ENCODE data around the gene ANKRD23. TPM values are rescaled to one million over a fixed set of nuclear protein-coding genes. Genes with fewer than 3 reads are reported as not detected.
A peak's percentile ranks its signal among the peaks of the same experiment; 100 is the strongest.

Gene ANKRD23
- total RNA-seq, 1 donor from 2014 or later: 7.3 TPM

- CTCF ChIA-PET: no interaction called here
- TF ChIP-seq CTCF (IDR thresholded peaks at IDR 0.05): no peak
- H3K27me3 Mint-ChIP-seq: no peaks in the 10 kb centered on the region
- ATAC-seq (ENCODE audit: low read depth) (no peak), DNase-seq (no peak)
- H3K36me3 Mint-ChIP-seq (ENCODE audit: low read depth): peaks cover 35% of the 10 kb centered on the region
- H3K4me1 Mint-ChIP-seq: peaks cover 31% of the 10 kb centered on the region
- no peak overlapping the region for H3K27ac Mint-ChIP-seq
- no peaks in the 10 kb centered on the region for H3K9me3 Mint-ChIP-seq
- intact Hi-C loops (cut with micrococcal nuclease): loop anchor here (10.0 kb wide), 1 partner anchor 815 kb away; the partner anchor contains the start of gene ANKRD36C
- POLR2A ChIA-PET: interaction anchor here (0.6 to 0.8 kb wide), 2 partner anchors 9 to 500 kb away, joined by 3 read pairs; no protein-coding TSS in a partner anchor
- H3K4me3 Mint-ChIP-seq: no peak overlapping the region
Observed at GRCh38 chr2:96809951-96810782, 33.7 kb downstream of the ANKRD23 start.

DNA sequence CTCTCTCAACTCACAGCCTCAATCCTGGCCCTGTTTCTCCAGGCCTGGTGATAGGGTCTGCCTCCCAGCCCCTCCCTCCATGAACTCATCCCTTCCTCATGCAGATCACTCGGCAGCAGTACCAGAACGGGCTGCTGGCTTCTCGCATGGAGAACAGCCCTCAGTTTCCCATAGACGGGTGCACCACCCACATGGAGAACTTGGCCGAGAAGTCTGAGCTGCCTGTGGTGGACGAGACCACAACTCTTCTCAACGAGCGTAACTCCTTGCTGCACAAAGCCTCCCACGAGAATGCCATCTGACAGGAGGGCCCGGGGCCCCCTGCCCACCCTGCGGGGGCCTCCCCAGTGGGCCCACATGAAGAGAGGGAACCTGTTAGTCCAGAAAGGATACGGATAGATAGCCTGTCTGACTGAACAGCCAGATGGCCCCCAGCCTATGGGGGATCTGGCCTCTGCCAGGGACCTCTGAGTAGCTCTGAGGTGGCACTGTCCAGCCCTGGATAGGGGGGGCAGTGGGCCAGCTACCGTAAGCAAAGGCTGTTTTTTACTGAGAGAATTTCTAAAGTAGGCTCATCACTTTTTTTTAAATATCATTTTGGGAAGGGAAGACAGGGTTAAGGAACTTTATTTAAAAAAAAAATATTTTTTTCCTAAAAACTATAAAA lies 34.5 kb downstream of the ANKRD23 start:
- intact Hi-C loops (cut with micrococcal nuclease): loop anchor here (10.0 kb wide), 1 partner anchor 815 kb away; the partner anchor contains the start of gene ANKRD36C

DNA sequence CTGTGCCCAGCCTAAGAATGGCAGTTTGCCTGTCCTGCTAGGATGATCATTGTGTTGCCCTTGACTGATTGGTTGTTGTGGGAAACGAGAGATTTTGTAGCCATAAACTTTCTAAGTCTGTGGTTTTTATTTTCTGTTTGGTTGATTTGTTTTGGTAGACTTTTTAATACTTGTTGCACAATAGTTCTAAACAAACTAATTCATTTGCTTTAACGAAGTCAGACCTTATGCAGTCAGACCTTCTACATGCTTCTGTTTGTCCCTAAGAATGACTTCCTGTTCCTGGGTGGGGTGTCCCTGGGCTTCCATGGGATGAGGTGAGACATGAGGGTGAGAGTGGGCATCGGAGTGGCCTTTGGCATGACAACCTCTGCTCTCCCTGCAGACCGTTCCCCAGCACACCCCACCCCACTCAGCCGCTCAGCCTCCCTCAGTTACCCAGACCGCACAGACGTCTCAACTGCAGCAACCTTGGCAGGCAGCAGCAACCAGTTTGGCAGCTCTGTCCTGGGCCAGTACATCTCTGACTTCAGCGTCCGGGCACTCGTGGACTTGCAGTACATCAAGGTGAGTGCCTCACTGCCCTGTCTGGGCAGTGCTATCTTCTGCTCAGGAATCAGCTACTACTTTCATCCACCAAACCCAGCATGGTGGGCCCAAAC lies 35.5 kb downstream of the ANKRD23 start:
- POLR2A ChIA-PET: interaction anchor here (0.6 to 2.4 kb wide), 2 partner anchors 7 to 488 kb away, joined by 3 to 20 read pairs; partner anchors contain the start of gene CNNM3
- intact Hi-C loops (cut with micrococcal nuclease): loop anchor here (10.0 kb wide), 1 partner anchor 814 kb away; the partner anchor contains the start of gene ANKRD36C
- peaks cover 35% of the 10 kb centered on the region for H3K36me3 Mint-ChIP-seq (ENCODE audit: low read depth)

More for the DNA sequence above, 34.5 kb downstream of the ANKRD23 start:
- Mint-ChIP-seq H3K4me3 (no peak overlapping the region), H3K27me3 (no peaks in the 10 kb centered on the region), H3K27ac (no peak overlapping the region), H3K9me3 (no peaks in the 10 kb centered on the region), H3K4me1 (peaks cover 31% of the 10 kb centered on the region), H3K36me3 (ENCODE audit: low read depth) (peaks cover 35% of the 10 kb centered on the region)
- ChIA-PET POLR2A (no interaction called here), CTCF (no interaction called here)
- no peak for ATAC-seq (ENCODE audit: low read depth)
- no peak for DNase-seq
- TF ChIP-seq CTCF (IDR thresholded peaks at IDR 0.05): no peak

GRCh38 chr2:96807127-96807471 lies 36.7 kb downstream of the ANKRD23 start:
- intact Hi-C loops (cut with micrococcal nuclease): loop anchor here (10.0 kb wide), 1 partner anchor 812 kb away; the partner anchor contains the start of gene ANKRD36C
- TF ChIP-seq CTCF (IDR thresholded peaks at IDR 0.05): no peak
- Mint-ChIP-seq H3K36me3 (ENCODE audit: low read depth) (peaks cover 31% of the 10 kb centered on the region), H3K4me1 (peaks cover 25% of the 10 kb centered on the region), H3K4me3 (peak overlapping the region; percentile 67), H3K9me3 (no peaks in the 10 kb centered on the region), H3K27me3 (no peaks in the 10 kb centered on the region), H3K27ac (peak overlapping the region; percentile 96)
- ATAC-seq (ENCODE audit: low read depth) (no peak), DNase-seq (no peak)
- POLR2A ChIA-PET: interaction anchor here (0.7 to 2.4 kb wide), 4 partner anchors 9 to 838 kb away, joined by 3 to 20 read pairs (median 4); partner anchors contain the start of gene CNNM3
- CTCF ChIA-PET: interaction anchor here (1.0 kb wide), 1 partner anchor 9 kb away, joined by 3 read pairs; the partner anchor contains the start of gene CNNM3

More for the DNA sequence above, 35.5 kb downstream of the ANKRD23 start:
- Mint-ChIP-seq H3K27ac (peak overlapping the region; percentile 73), H3K27me3 (no peaks in the 10 kb centered on the region), H3K4me1 (peaks cover 28% of the 10 kb centered on the region), H3K4me3 (no peak overlapping the region), H3K9me3 (no peaks in the 10 kb centered on the region)
- no peak for TF ChIP-seq CTCF (IDR thresholded peaks at IDR 0.05)
- CTCF ChIA-PET: no interaction called here
- DNase-seq: no peak
- no peak for ATAC-seq (ENCODE audit: low read depth)

Data from activated B cell treated with CpG ODN at 0.5 μM for 24 hours (primary cell).